ENCODE data around the gene POU2AF1. TPM values are rescaled to one million over a fixed set of nuclear protein-coding genes. Genes with fewer than 3 reads are reported as not detected.

Gene POU2AF1
- total and polyA plus RNA-seq, 2 of the 8 experiments (the other 6 are each of a cell fraction or from before 2014, with no cell fraction given) = not detected

DNA sequence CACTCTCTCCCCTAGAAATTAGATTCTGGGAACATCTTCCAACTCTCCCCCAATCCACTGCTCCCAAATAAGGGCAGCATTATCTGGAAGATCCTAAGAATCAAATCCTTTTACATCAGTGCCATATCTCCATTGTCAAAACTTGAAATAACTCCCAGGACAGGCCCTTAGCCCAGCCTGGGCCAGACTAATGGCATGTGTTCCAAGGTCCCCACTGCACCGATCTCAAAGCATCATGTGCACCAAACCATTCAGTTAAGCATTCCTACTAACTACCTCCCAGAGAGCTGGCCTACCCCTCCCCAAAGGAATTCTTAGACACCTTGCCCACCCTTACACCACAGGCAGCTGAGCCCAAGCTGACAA is 44.2 kb upstream of the POU2AF1 start:
- DNase-seq (ENCODE audit: low read depth in 1 of 2, low spot score in 2 of 2) (no peak), FAIRE-seq (no peak)
- no peak overlapping the region for H2BK20ac ChIP-seq (ENCODE audit: low read length)
- no peak overlapping the region for H3K4me2 ChIP-seq (ENCODE audit: insufficient read depth in 1 of 2, low read depth in 2 of 2, low read length in 2 of 2)
- H3K9ac ChIP-seq (replicated peaks in 1 of 4; ENCODE audit: extremely low read depth in 1 of 4, low read depth in 3 of 4, low read length in 3 of 4) = no peak overlapping the region
- no peak overlapping the region for H3K56ac ChIP-seq (replicated peaks; ENCODE audit: insufficient read length, low read depth, low read length)
- H2BK5ac ChIP-seq (ENCODE audit: low read depth, low read length) = no peak overlapping the region
- H4K20me1 ChIP-seq (replicated peaks in 1 of 2; ENCODE audit: control insufficient read depth in 1 of 2, insufficient read depth in 2 of 2, low read length in 2 of 2) = no peaks in the 10 kb centered on the region
- H3K79me1 ChIP-seq (ENCODE audit: low read depth, low read length) = no peaks in the 10 kb centered on the region
- H3K23me2 ChIP-seq (ENCODE audit: low read depth, low read length) = no peaks in the 10 kb centered on the region
- no peak overlapping the region for H3K4me3 ChIP-seq (ENCODE audit: extremely low read depth in 1 of 4, insufficient read depth in 2 of 4, low read depth in 3 of 4, low read length in 4 of 4)
- H3K18ac ChIP-seq (ENCODE audit: extremely low read depth, low read length) = no peak overlapping the region
- H4K91ac ChIP-seq (replicated peaks; ENCODE audit: insufficient read length, low read length) = no peak overlapping the region
- H3K4ac ChIP-seq (replicated peaks; ENCODE audit: insufficient read length, low read depth, low read length) = no peak overlapping the region
- no peak overlapping the region for H3K23ac ChIP-seq (ENCODE audit: insufficient read length)
- H3K4me1 ChIP-seq (replicated peaks in 1 of 4; ENCODE audit: control insufficient read depth in 3 of 4, insufficient read depth in 4 of 4, low read length in 3 of 4) = no peaks in the 10 kb centered on the region
- no peak overlapping the region for H2AK5ac ChIP-seq (ENCODE audit: low read depth, low read length)
- H3K9me3 ChIP-seq (ENCODE audit: insufficient read depth in 2 of 2, low read depth in 1 of 2, low read length in 1 of 2) = no peaks in the 10 kb centered on the region
- no peak overlapping the region for H4K8ac ChIP-seq (ENCODE audit: extremely low read depth, insufficient read depth, low read length)
- H4K5ac ChIP-seq (ENCODE audit: insufficient read length, low read depth, low read length) = no peak overlapping the region
- ChIA-PET CTCF (ENCODE audit: partially characterized antibody) (interaction anchor here (0.7 to 22.4 kb wide), 48 partner anchors 9 to 1221 kb away, joined by 3 to 484 read pairs (median 5); partner anchors contain the start of gene POU2AF3), POLR2A (ENCODE audit: partially characterized antibody) (no interaction called here)
- H3K36me3 ChIP-seq (ENCODE audit: control insufficient read depth in 2 of 4, insufficient read depth in 4 of 4, low read length in 3 of 4) = no peaks in the 10 kb centered on the region
- no peak overlapping the region for H3K14ac ChIP-seq (ENCODE audit: insufficient read length)
- H3K27me3 ChIP-seq (replicated peaks in 1 of 4; ENCODE audit: control insufficient read depth in 3 of 4, extremely low read depth in 1 of 4, insufficient read depth in 3 of 4, low read length in 3 of 4) = no peaks in the 10 kb centered on the region
- no peak overlapping the region for H3K27ac ChIP-seq (ENCODE audit: low read depth, low read length)
- 95% methylated on average over 1 of the region's 1 CpG; no CpG with 5 or more reads in 1 of the 2 experiments for WGBS, 2 experiments (ENCODE audit: extremely low coverage in 1 of 2, insufficient coverage in 1 of 2, insufficient read length in 1 of 2, insufficient replicate concordance in 2 of 2, low coverage in 1 of 2, low lambda C conversion rate in 2 of 2, missing lambda C conversion rate in 1 of 2)
- H3K79me2 ChIP-seq (ENCODE audit: control insufficient read depth in 1 of 2, insufficient read depth in 2 of 2, low read length in 2 of 2) = no peaks in the 10 kb centered on the region
- no peak overlapping the region for H2BK12ac ChIP-seq (ENCODE audit: low read depth, low read length)
- peak overlapping the region; percentile 95; the same call in 1 of the 2 replicates for H2AFZ ChIP-seq (ENCODE audit: low read length)
- no peak overlapping the region for H2BK120ac ChIP-seq (replicated peaks; ENCODE audit: low read depth, low read length)
- H2BK15ac ChIP-seq (ENCODE audit: low read length) = no peak overlapping the region
- no peak for TF ChIP-seq RFX5 (IDR thresholded peaks at IDR 0.05; ENCODE audit: borderline replicate concordance, low read depth, low read length)
- TF ChIP-seq EP300 (IDR thresholded peaks at IDR 0.05; ENCODE audit: borderline replicate concordance in 1 of 2, low read depth in 2 of 2, low read length in 2 of 2) = no peak
- TF ChIP-seq BRCA1 (IDR thresholded peaks at IDR 0.05; ENCODE audit: low read depth, low read length) = no peak
- no peak for TF ChIP-seq SIN3A (conservative IDR thresholded peaks at IDR 0.05 in 1 of 2, IDR thresholded peaks at IDR 0.05 in 1 of 2; ENCODE audit: low read depth in 1 of 2, low read length in 2 of 2)
- no peak for TF ChIP-seq CTBP2 (IDR thresholded peaks at IDR 0.05; ENCODE audit: borderline replicate concordance, insufficient read depth, insufficient read length, low read length)
- no peak for TF ChIP-seq HDAC2 (IDR thresholded peaks at IDR 0.05; ENCODE audit: borderline replicate concordance in 1 of 2, low read depth in 2 of 2, low read length in 2 of 2)
- no peak for TF ChIP-seq ASH2L (IDR thresholded peaks at IDR 0.05; ENCODE audit: low read length)
- no peak for TF ChIP-seq YY1 (IDR thresholded peaks at IDR 0.05; ENCODE audit: low read depth, low read length)
- TF ChIP-seq SIX5 (IDR thresholded peaks at IDR 0.05; ENCODE audit: low read depth, low read length) = no peak
- no peak for TF ChIP-seq CREB1 (IDR thresholded peaks at IDR 0.05)
- TF ChIP-seq BCL11A (IDR thresholded peaks at IDR 0.05; ENCODE audit: low read depth in 2 of 2, low read length in 2 of 2) = no peak
- TF ChIP-seq CHD1 (IDR thresholded peaks at IDR 0.05; ENCODE audit: low read depth, low read length) = no peak
- no peak for TF ChIP-seq RAD21 (IDR thresholded peaks at IDR 0.05 in 1 of 2, conservative IDR thresholded peaks at IDR 0.05 in 1 of 2; ENCODE audit: low read depth in 2 of 2, low read length in 2 of 2)
- no peak for TF ChIP-seq SIRT6 (IDR thresholded peaks at IDR 0.05; ENCODE audit: low read length)
- TF ChIP-seq EGR1 (IDR thresholded peaks at IDR 0.05; ENCODE audit: borderline replicate concordance, low read depth, low read length) = no peak

Measured in H1 (cell line).